GM23248 (cell line): Measurements from ENCODE around the gene CSMD2.

Experiments
- EZH2 ChIP-seq: fragments of 200-600 bp; sonication (generic); IDR thresholded peaks from 2 replicates; pipeline ENCODE4 v1.6.1; 2018; ENCODE audit warnings: antibody characterized with exemption, mild to moderate bottlenecking; ENCODE audit not compliant: insufficient read depth, poor library complexity, severe bottlenecking
- EZH2phosphoT487 ChIP-seq: fragments of 200-600 bp; sonication (generic); IDR thresholded peaks from 2 replicates; pipeline ENCODE4 v1.6.1; 2018; ENCODE audit warnings: antibody characterized with exemption, moderate library complexity, mild to moderate bottlenecking, low read depth; ENCODE audit not compliant: insufficient read depth

- TF ChIP-seq EZH2 (no peak), EZH2phosphoT487 (no peak)
Observed at GRCh38 chr1:33710967-33711366, 454.1 kb downstream of the CSMD2 start.
